GM23338 (cell line): ENCODE measurements around the gene RPS6KA4. TPM values are rescaled to one million over a fixed set of nuclear protein-coding genes. Genes with fewer than 3 reads are reported as not detected.

Source experiments
- ATAC-seq: fragments of 200-7000 bp; cut with Tn5 transposase; 3 replicates; pipeline ENCODE4 v1.9.1; 2020
- DNase-seq: peaks from one replicate; pipeline ENCODE4 v3.0.0-alpha.2; 2015; ENCODE audit warnings: low spot score
- H2AFZ ChIP-seq: fragments of 200-600 bp; sonication (generic); 2 replicates; pipeline ENCODE4 v1.8.0; 2016; ENCODE audit warnings: antibody characterized with exemption, mild to moderate bottlenecking, moderate library complexity
- H3F3A ChIP-seq: fragments of 200-600 bp; sonication (generic); replicated peaks from 2 replicates; pipeline ENCODE4 v1.8.0; 2017; ENCODE audit warnings: antibody characterized with exemption, mixed run types, low read depth
- H3K27ac ChIP-seq: fragments of 200-600 bp; sonication (generic); 2 replicates; pipeline ENCODE4 v1.6.1; 2016; ENCODE audit warnings: low read depth
- H3K27me3 ChIP-seq: fragments of 200-600 bp; sonication (generic); 2 replicates; pipeline ENCODE4 v1.8.0; 2016; ENCODE audit warnings: mild to moderate bottlenecking, mixed run types, moderate library complexity; ENCODE audit not compliant: insufficient read depth
- H3K36me3 ChIP-seq: fragments of 200-600 bp; sonication (generic); 2 replicates; pipeline ENCODE4 v1.8.0; 2016; ENCODE audit warnings: mild to moderate bottlenecking; ENCODE audit not compliant: insufficient read depth
- H3K4me1 ChIP-seq: fragments of 200-600 bp; sonication (generic); 2 replicates; pipeline ENCODE4 v1.8.0; 2016; ENCODE audit warnings: mild to moderate bottlenecking, moderate library complexity; ENCODE audit not compliant: insufficient read depth
- H3K4me2 ChIP-seq: fragments of 200-600 bp; sonication (generic); 2 replicates; pipeline ENCODE4 v1.7.1; 2017; ENCODE audit warnings: mixed run types
- H3K4me3 ChIP-seq: fragments of 200-600 bp; sonication (generic); 2 replicates; pipeline ENCODE4 v1.6.1; 2016; ENCODE audit warnings: mixed run types
- H3K79me2 ChIP-seq: fragments of 200-600 bp; sonication (generic); replicated peaks from 2 replicates; pipeline ENCODE4 v1.8.0; 2017; ENCODE audit warnings: mild to moderate bottlenecking; ENCODE audit not compliant: insufficient read depth
- H3K9me2 ChIP-seq: fragments of 200-600 bp; sonication (generic); 2 replicates; pipeline ENCODE4 v1.8.0; 2017; ENCODE audit not compliant: insufficient read depth
- H4K20me1 ChIP-seq: fragments of 200-600 bp; sonication (generic); replicated peaks from 2 replicates; pipeline ENCODE4 v1.8.0; 2017; ENCODE audit warnings: mild to moderate bottlenecking; ENCODE audit not compliant: insufficient read depth
- H3K27ac Mint-ChIP-seq: 2 replicates; pipeline ENCODE4 v1.8.0; 2020; ENCODE audit warnings: inconsistent platforms, mild to moderate bottlenecking, moderate library complexity, mixed read lengths
- H3K27me3 Mint-ChIP-seq: 3 replicates; pipeline ENCODE4 v1.8.0; 2022; ENCODE audit warnings: low read depth, mild to moderate bottlenecking, moderate library complexity, mixed read lengths, inconsistent platforms; ENCODE audit not compliant: insufficient read depth, poor library complexity
- H3K36me3 Mint-ChIP-seq: 3 replicates; pipeline ENCODE4 v1.8.0; 2021; ENCODE audit warnings: low read depth, mild to moderate bottlenecking, inconsistent platforms, moderate library complexity, mixed read lengths
- H3K4me1 Mint-ChIP-seq: 3 replicates; pipeline ENCODE4 v1.8.0; 2020; ENCODE audit warnings: mild to moderate bottlenecking, inconsistent platforms, mixed read lengths
- H3K4me3 Mint-ChIP-seq: 3 replicates; pipeline ENCODE4 v1.8.0; 2021; ENCODE audit warnings: moderate library complexity, mild to moderate bottlenecking, inconsistent platforms, mixed read lengths
- H3K9me3 Mint-ChIP-seq: 3 replicates; pipeline ENCODE4 v1.8.0; 2020; ENCODE audit warnings: moderate library complexity, mild to moderate bottlenecking, inconsistent platforms, mixed read lengths
- EZH2 ChIP-seq: fragments of 200-600 bp; sonication (generic); IDR thresholded peaks from one replicate; pipeline ENCODE4 v1.8.0; 2017; ENCODE audit warnings: antibody characterized with exemption, mild to moderate bottlenecking, low read depth; ENCODE audit not compliant: unreplicated experiment
- EZH2phosphoT487 ChIP-seq: fragments of 200-600 bp; sonication (generic); IDR thresholded peaks from one replicate; pipeline ENCODE4 v1.8.1; 2018; ENCODE audit warnings: antibody characterized with exemption; ENCODE audit not compliant: unreplicated experiment
- JUNB ChIP-seq: IDR thresholded peaks from one replicate; pipeline ENCODE4 v1.6.1; 2016; ENCODE audit warnings: antibody characterized with exemption; ENCODE audit not compliant: unreplicated experiment
- POLR2AphosphoS5 ChIP-seq: IDR thresholded peaks from 2 replicates; pipeline ENCODE4 v1.6.1; 2016; ENCODE audit warnings: antibody characterized with exemption, low read depth
- STAT1 ChIP-seq: IDR thresholded peaks from one replicate; pipeline ENCODE4 v1.6.1; 2016; ENCODE audit warnings: antibody characterized with exemption; ENCODE audit not compliant: unreplicated experiment
- ZNF331 ChIP-seq: fragments of 250-450 bp; sonication (Bioruptor Pico); IDR thresholded peaks from 2 replicates; pipeline ENCODE4 v1.5.0; 2020; ENCODE audit warnings: low read depth, mild to moderate bottlenecking, moderate library complexity
- polyA plus RNA-seq: library from polyadenylated mRNA; unstranded; fragments of >200 nt; fragmentation: Nextera tagmentation; extraction: Ambion mirVana; gene quantifications from 2 replicates; pipeline ENCODE4 v1.2.1, GENCODE V29; 2016
- total RNA-seq: library from RNA; depleted of rRNA; stranded (reverse); fragments of >200 nt; shearing (Covaris generic); gene quantifications from 2 replicates; pipeline ENCODE4 v1.2.3, GENCODE V29; 2014
- TF ChIP-seq, protein P1 (sequence below), 2 experiments: fragments of 200-600 bp in 1 of 2; sonication (generic) in 1 of 2; conservative IDR thresholded peaks; 2 replicates each; pipeline versions ENCODE4 v1.5.1 to v1.6.1; 2016 to 2017; ENCODE audit warnings: antibody characterized with exemption in 2 of 2, low read depth in 2 of 2, mild to moderate bottlenecking in 2 of 2, moderate library complexity in 1 of 2
- TF ChIP-seq, protein P2 (sequence below): fragments of 250-450 bp; sonication (Bioruptor Pico); IDR thresholded peaks from 2 replicates; pipeline ENCODE4 v1.5.0; 2020; ENCODE audit warnings: mild to moderate bottlenecking, moderate library complexity
- TF ChIP-seq, protein P3 (sequence below): IDR thresholded peaks from 2 replicates; pipeline ENCODE4 v1.6.1; 2016; ENCODE audit warnings: antibody characterized with exemption

RPS6KA4 gene
- total and polyA plus RNA-seq, 2 experiments from 2014 or later = 3.5 to 19.9 TPM

DNA sequence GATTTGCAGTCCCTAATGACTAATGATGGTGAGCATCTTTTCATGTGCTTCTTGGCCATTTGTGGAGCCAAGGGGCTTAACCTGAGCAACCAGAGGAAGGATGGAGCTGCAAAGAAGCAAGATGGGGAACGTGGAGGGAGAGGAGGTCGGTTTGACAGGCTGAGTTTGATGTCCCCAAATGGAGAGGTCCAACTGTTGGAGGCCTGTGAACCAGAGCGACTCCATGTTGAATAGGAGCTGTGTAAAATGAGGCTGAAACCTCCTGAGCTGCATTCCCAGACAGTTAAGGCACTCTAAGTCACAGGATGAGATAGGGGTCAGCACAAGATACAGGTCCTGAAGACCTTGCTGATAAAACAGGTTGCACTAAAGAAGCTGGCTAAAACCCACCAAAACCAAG lies 54.5 kb downstream of the RPS6KA4 start (continued):
- TF ChIP-seq, protein P1, sequence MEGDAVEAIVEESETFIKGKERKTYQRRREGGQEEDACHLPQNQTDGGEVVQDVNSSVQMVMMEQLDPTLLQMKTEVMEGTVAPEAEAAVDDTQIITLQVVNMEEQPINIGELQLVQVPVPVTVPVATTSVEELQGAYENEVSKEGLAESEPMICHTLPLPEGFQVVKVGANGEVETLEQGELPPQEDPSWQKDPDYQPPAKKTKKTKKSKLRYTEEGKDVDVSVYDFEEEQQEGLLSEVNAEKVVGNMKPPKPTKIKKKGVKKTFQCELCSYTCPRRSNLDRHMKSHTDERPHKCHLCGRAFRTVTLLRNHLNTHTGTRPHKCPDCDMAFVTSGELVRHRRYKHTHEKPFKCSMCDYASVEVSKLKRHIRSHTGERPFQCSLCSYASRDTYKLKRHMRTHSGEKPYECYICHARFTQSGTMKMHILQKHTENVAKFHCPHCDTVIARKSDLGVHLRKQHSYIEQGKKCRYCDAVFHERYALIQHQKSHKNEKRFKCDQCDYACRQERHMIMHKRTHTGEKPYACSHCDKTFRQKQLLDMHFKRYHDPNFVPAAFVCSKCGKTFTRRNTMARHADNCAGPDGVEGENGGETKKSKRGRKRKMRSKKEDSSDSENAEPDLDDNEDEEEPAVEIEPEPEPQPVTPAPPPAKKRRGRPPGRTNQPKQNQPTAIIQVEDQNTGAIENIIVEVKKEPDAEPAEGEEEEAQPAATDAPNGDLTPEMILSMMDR (conservative IDR thresholded peaks at IDR 0.05; ENCODE audit: low read depth in 2 of 2) = no peak
- no peak for TF ChIP-seq JUNB
- no peak for TF ChIP-seq POLR2AphosphoS5

DNA sequence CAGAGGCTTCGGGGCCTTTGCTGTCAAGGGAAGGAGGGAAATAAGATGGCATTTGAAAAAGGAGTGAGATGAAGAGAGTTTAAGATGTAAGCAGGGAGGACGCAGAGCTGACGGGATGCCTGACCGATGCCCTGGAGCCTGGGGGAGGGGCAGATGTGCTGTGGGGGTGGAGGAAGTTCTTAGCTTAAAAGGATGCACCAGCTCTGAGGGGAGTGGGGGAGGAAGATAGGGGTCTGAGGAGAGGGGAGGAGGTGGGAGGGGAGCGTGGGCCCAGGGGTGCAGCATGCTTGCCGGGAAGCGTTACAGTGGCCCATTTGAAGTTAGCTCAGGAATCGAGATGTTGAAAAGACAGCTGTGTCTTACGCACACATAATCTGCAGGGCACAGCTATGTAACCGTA lies 56.3 kb downstream of the RPS6KA4 start:
- Histone ChIP-seq H3F3A (0 out of 2 replicates have a peak, but pooled peaks cover 2% of the 10 kb centered on the region), H3K27me3 (no peaks in the 10 kb centered on the region), H3K4me3 (no peak overlapping the region), H3K27ac (no peak overlapping the region), H3K79me2 (no peaks in the 10 kb centered on the region), H3K9me2 (no peaks in the 10 kb centered on the region), H2AFZ (peak overlapping the region; percentile 76), H3K36me3 (no peaks in the 10 kb centered on the region), H3K4me1 (no peaks in the 10 kb centered on the region; the same call in 1 of the 2 replicates), H3K4me2 (peak overlapping the region; percentile 48; the same call in 1 of the 2 replicates), H4K20me1 (no peaks in the 10 kb centered on the region)
- H3K9me3 Mint-ChIP-seq = no peaks in the 10 kb centered on the region
- H3K4me3 Mint-ChIP-seq = no peak overlapping the region; the same call in 2 of the 3 replicates
- no peak for TF ChIP-seq JUNB
- H3K36me3 Mint-ChIP-seq = no peaks in the 10 kb centered on the region
- ATAC-seq = peak; percentile 81
- no peak overlapping the region; the same call in 1 of the 2 replicates for H3K27ac Mint-ChIP-seq
- H3K27me3 Mint-ChIP-seq = peaks cover 5% of the 10 kb centered on the region
- peak; percentile 60 for DNase-seq
- H3K4me1 Mint-ChIP-seq = peaks cover 8% of the 10 kb centered on the region

DNA sequence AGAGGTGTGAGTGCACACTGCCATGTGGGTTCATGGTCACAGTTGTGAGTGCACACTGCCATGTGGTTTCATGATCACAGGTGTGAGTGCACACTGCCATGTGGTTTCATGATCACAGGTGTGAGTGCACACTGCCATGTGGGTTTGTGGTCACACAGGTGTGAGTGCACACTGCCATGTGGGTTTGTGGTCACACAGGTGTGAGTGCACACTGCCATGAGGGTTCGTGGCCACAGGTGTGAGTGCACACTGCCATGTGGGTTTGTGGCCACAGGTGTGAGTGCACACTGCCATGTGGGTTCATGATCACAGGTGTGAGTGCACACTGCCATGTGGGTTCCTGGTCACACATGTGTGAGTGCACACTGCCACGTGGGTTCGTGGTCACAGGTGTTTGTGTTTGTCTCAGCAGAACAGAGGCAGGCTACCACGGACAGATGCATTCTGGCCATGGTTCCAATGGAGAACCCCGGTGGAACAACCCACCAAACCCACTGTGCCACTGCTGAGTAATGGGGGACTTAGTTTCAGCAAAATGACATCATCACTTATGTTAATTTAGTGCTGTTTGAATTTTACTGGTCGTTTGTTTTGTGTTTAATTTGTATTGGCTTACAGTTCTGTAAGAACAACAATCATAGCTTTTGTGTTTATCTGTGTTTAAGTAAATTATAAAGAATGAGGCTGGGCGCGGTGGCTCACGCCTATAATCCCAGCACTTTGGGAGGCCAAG lies 57.2 kb downstream of the RPS6KA4 start:
- Mint-ChIP-seq H3K36me3 (no peaks in the 10 kb centered on the region), H3K27me3 (peaks cover 3% of the 10 kb centered on the region), H3K27ac (no peak overlapping the region), H3K4me1 (peaks cover 8% of the 10 kb centered on the region), H3K4me3 (no peak overlapping the region), H3K9me3 (0 out of 3 replicates have a peak, but pooled peaks cover 3% of the 10 kb centered on the region)
- Histone ChIP-seq H4K20me1 (no peaks in the 10 kb centered on the region), H3F3A (0 out of 2 replicates have a peak, but pooled peaks cover 2% of the 10 kb centered on the region), H3K79me2 (no peaks in the 10 kb centered on the region), H2AFZ (no peak overlapping the region), H3K9me2 (no peaks in the 10 kb centered on the region), H3K4me3 (no peak overlapping the region), H3K4me2 (no peak overlapping the region), H3K27me3 (no peaks in the 10 kb centered on the region), H3K27ac (no peak overlapping the region), H3K4me1 (no peaks in the 10 kb centered on the region; the same call in 1 of the 2 replicates), H3K36me3 (no peaks in the 10 kb centered on the region)
- no peak for ATAC-seq
- DNase-seq = no peak
- TF ChIP-seq EZH2phosphoT487 (no peak), EZH2 (no peak), JUNB (no peak), STAT1 (no peak), ZNF331 (CRISPR knock-in tag) (no peak)
- TF ChIP-seq, protein P2, sequence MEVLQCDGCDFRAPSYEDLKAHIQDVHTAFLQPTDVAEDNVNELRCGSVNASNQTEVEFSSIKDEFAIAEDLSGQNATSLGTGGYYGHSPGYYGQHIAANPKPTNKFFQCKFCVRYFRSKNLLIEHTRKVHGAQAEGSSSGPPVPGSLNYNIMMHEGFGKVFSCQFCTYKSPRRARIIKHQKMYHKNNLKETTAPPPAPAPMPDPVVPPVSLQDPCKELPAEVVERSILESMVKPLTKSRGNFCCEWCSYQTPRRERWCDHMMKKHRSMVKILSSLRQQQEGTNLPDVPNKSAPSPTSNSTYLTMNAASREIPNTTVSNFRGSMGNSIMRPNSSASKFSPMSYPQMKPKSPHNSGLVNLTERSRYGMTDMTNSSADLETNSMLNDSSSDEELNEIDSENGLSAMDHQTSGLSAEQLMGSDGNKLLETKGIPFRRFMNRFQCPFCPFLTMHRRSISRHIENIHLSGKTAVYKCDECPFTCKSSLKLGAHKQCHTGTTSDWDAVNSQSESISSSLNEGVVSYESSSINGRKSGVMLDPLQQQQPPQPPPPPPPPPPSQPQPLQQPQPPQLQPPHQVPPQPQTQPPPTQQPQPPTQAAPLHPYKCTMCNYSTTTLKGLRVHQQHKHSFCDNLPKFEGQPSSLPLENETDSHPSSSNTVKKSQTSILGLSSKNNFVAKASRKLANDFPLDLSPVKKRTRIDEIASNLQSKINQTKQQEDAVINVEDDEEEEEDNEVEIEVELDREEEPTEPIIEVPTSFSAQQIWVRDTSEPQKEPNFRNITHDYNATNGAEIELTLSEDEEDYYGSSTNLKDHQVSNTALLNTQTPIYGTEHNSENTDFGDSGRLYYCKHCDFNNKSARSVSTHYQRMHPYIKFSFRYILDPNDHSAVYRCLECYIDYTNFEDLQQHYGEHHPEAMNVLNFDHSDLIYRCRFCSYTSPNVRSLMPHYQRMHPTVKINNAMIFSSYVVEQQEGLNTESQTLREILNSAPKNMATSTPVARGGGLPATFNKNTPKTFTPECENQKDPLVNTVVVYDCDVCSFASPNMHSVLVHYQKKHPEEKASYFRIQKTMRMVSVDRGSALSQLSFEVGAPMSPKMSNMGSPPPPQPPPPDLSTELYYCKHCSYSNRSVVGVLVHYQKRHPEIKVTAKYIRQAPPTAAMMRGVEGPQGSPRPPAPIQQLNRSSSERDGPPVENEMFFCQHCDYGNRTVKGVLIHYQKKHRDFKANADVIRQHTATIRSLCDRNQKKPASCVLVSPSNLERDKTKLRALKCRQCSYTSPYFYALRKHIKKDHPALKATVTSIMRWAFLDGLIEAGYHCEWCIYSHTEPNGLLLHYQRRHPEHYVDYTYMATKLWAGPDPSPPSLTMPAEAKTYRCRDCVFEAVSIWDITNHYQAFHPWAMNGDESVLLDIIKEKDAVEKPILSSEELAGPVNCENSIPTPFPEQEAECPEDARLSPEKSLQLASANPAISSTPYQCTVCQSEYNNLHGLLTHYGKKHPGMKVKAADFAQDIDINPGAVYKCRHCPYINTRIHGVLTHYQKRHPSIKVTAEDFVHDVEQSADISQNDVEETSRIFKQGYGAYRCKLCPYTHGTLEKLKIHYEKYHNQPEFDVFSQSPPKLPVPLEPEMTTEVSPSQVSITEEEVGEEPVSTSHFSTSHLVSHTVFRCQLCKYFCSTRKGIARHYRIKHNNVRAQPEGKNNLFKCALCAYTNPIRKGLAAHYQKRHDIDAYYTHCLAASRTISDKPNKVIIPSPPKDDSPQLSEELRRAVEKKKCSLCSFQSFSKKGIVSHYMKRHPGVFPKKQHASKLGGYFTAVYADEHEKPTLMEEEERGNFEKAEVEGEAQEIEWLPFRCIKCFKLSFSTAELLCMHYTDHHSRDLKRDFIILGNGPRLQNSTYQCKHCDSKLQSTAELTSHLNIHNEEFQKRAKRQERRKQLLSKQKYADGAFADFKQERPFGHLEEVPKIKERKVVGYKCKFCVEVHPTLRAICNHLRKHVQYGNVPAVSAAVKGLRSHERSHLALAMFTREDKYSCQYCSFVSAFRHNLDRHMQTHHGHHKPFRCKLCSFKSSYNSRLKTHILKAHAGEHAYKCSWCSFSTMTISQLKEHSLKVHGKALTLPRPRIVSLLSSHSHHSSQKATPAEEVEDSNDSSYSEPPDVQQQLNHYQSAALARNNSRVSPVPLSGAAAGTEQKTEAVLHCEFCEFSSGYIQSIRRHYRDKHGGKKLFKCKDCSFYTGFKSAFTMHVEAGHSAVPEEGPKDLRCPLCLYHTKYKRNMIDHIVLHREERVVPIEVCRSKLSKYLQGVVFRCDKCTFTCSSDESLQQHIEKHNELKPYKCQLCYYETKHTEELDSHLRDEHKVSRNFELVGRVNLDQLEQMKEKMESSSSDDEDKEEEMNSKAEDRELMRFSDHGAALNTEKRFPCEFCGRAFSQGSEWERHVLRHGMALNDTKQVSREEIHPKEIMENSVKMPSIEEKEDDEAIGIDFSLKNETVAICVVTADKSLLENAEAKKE (CRISPR knock-in tag) = no peak
- TF ChIP-seq, protein P3, sequence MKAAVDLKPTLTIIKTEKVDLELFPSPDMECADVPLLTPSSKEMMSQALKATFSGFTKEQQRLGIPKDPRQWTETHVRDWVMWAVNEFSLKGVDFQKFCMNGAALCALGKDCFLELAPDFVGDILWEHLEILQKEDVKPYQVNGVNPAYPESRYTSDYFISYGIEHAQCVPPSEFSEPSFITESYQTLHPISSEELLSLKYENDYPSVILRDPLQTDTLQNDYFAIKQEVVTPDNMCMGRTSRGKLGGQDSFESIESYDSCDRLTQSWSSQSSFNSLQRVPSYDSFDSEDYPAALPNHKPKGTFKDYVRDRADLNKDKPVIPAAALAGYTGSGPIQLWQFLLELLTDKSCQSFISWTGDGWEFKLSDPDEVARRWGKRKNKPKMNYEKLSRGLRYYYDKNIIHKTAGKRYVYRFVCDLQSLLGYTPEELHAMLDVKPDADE = no peak
